OCI-LY3 (cell line): ENCODE results near the gene GADD45GIP1.

Source experiments
- EZH2phosphoT487 ChIP-seq: fragments of 200-600 bp; shearing (Covaris generic); IDR thresholded peaks from 2 replicates; pipeline ENCODE4 v1.6.1; 2018; ENCODE audit warnings: antibody characterized with exemption, mixed run types, low read depth
- TF ChIP-seq, protein P1 (sequence below): fragments of 200-600, 300-600 bp; sonication (generic); IDR thresholded peaks from 2 replicates; pipeline ENCODE4 v1.5.1; 2014; ENCODE audit warnings: antibody characterized with exemption, low read length, low read depth

DNA sequence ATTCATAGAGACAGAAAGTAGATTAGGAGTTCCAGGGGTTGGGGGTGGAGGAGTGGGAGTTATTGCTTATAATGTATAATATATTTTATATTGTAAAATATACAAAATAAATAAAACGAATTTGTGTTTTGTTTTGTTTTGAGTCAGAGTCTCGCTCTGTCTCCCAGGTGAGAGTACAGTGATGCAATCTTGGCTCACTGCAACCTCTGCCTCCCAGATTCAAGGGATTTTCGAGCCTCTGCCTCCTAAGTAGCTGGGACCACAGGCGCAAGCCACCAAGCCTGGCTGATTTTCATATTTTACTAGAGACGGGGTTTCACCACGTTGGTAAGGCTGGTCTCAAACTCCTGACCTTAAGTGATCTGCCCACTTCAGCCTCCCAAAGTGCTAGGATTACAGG lies 2.5 kb upstream of the GADD45GIP1 start:
- TF ChIP-seq, protein P1, sequence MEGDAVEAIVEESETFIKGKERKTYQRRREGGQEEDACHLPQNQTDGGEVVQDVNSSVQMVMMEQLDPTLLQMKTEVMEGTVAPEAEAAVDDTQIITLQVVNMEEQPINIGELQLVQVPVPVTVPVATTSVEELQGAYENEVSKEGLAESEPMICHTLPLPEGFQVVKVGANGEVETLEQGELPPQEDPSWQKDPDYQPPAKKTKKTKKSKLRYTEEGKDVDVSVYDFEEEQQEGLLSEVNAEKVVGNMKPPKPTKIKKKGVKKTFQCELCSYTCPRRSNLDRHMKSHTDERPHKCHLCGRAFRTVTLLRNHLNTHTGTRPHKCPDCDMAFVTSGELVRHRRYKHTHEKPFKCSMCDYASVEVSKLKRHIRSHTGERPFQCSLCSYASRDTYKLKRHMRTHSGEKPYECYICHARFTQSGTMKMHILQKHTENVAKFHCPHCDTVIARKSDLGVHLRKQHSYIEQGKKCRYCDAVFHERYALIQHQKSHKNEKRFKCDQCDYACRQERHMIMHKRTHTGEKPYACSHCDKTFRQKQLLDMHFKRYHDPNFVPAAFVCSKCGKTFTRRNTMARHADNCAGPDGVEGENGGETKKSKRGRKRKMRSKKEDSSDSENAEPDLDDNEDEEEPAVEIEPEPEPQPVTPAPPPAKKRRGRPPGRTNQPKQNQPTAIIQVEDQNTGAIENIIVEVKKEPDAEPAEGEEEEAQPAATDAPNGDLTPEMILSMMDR, result no peak
- no peak for TF ChIP-seq EZH2phosphoT487
